Liver (tissue), 3 donors: ENCODE results near the gene SDHAF1.

Experiments used
- FOXA1 ChIP-seq: IDR thresholded peaks from 2 replicates; pipeline ENCODE4 v1.6.1; 2016; ENCODE audit warnings: antibody characterized with exemption
- GABPA ChIP-seq, 2 donors: IDR thresholded peaks in 1 of 2; conservative IDR thresholded peaks in 1 of 2; 2 replicates each; pipeline ENCODE4 v1.6.1; 2016; ENCODE audit warnings: antibody characterized with exemption in 2 of 2, mild to moderate bottlenecking in 1 of 2, moderate library complexity in 1 of 2
- HNF4A ChIP-seq, 2 donors: conservative IDR thresholded peaks; 2 replicates each; pipeline ENCODE4 v1.6.1; 2016; ENCODE audit warnings: antibody characterized with exemption in 2 of 2, mild to moderate bottlenecking in 2 of 2
- HNF4G ChIP-seq: IDR thresholded peaks from 2 replicates; pipeline ENCODE4 v1.6.1; 2016; ENCODE audit warnings: antibody characterized with exemption
- JUND ChIP-seq, 2 donors: IDR thresholded peaks; 2 replicates each; pipeline ENCODE4 v1.6.1; 2016; ENCODE audit warnings: antibody characterized with exemption in 2 of 2
- SP1 ChIP-seq: IDR thresholded peaks from 2 replicates; pipeline ENCODE4 v1.6.1; 2018; ENCODE audit warnings: antibody characterized with exemption, mild to moderate bottlenecking
- TAF1 ChIP-seq: conservative IDR thresholded peaks from 2 replicates; pipeline ENCODE4 v1.6.1; 2016; ENCODE audit warnings: antibody characterized with exemption, mild to moderate bottlenecking
- YY1 ChIP-seq: IDR thresholded peaks from 2 replicates; pipeline ENCODE4 v1.6.1; 2016; ENCODE audit warnings: antibody characterized with exemption, mild to moderate bottlenecking
- ZBTB33 ChIP-seq: IDR thresholded peaks from 2 replicates; pipeline ENCODE4 v1.6.1; 2016; ENCODE audit warnings: antibody characterized with exemption
- TF ChIP-seq, protein P1 (sequence below): fragments of 150-350 bp; IDR thresholded peaks from 2 replicates; pipeline ENCODE4 v1.5.1; 2017; ENCODE audit warnings: improper control_type of control experiment, low read depth, low read length; ENCODE audit not compliant: missing input control
- TF ChIP-seq, protein P2 (sequence below): IDR thresholded peaks from 2 replicates; pipeline ENCODE4 v1.6.1; 2016; ENCODE audit warnings: antibody characterized with exemption
- donor health status: healthy.
- donor health status: healthy.

DNA sequence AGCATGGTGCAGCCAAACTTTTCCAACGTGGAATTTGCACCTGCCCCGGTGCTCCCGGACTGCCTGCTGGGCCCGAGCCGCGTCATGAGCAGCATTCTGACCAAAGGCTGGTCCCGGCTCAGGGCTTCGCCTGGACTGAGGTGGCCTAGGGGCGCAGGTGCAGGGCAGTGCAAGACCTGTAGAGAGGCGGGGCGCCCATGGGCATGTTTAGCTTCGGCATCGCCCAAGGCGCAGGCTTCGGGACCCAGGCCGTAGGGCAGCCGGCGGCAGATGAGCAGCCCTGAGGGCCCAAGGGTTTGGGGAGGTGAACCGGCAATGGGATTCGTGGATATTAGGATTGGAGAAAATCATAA lies 35.0 kb upstream of the SDHAF1 start:
- TF ChIP-seq TAF1 = no peak
- no peak for TF ChIP-seq HNF4A (conservative IDR thresholded peaks at IDR 0.05)
- TF ChIP-seq, protein P1, sequence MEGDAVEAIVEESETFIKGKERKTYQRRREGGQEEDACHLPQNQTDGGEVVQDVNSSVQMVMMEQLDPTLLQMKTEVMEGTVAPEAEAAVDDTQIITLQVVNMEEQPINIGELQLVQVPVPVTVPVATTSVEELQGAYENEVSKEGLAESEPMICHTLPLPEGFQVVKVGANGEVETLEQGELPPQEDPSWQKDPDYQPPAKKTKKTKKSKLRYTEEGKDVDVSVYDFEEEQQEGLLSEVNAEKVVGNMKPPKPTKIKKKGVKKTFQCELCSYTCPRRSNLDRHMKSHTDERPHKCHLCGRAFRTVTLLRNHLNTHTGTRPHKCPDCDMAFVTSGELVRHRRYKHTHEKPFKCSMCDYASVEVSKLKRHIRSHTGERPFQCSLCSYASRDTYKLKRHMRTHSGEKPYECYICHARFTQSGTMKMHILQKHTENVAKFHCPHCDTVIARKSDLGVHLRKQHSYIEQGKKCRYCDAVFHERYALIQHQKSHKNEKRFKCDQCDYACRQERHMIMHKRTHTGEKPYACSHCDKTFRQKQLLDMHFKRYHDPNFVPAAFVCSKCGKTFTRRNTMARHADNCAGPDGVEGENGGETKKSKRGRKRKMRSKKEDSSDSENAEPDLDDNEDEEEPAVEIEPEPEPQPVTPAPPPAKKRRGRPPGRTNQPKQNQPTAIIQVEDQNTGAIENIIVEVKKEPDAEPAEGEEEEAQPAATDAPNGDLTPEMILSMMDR = no peak
- TF ChIP-seq, protein P2, sequence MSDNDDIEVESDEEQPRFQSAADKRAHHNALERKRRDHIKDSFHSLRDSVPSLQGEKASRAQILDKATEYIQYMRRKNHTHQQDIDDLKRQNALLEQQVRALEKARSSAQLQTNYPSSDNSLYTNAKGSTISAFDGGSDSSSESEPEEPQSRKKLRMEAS = no peak
- no peak for TF ChIP-seq SP1
- no peak for TF ChIP-seq ZBTB33
- no peak for TF ChIP-seq GABPA (IDR thresholded peaks at IDR 0.05 in 1 of 2, conservative IDR thresholded peaks at IDR 0.05 in 1 of 2)
- TF ChIP-seq YY1 = no peak
- TF ChIP-seq FOXA1 = no peak
- TF ChIP-seq HNF4G = no peak
- TF ChIP-seq JUND (IDR thresholded peaks at IDR 0.05) = no peak
